Amniotic epithelial cell (primary cell): ENCODE results near the gene PPP1R2C.

Source experiments
- DNase-seq: peaks from one replicate; pipeline ENCODE4 v3.0.0-alpha.2; 2010; ENCODE audit warnings: low read depth

The PPP1R2C gene

GRCh38 chrX:42748067-42748850 lies 29.7 kb downstream of the PPP1R2C start:
- peak; percentile 47 for DNase-seq

GRCh38 chrX:42746606-42747005 lies 31.4 kb downstream of the PPP1R2C start:
- DNase-seq, result peak; percentile 90

GRCh38 chrX:42740456-42740855 lies 37.5 kb downstream of the PPP1R2C start:
- no peak for DNase-seq

GRCh38 chrX:42739741-42740140 lies 38.2 kb downstream of the PPP1R2C start:
- DNase-seq, result no peak

GRCh38 chrX:42739258-42739657 lies 38.7 kb downstream of the PPP1R2C start:
- no peak for DNase-seq

GRCh38 chrX:42738552-42738951 lies 39.4 kb downstream of the PPP1R2C start:
- no peak for DNase-seq

- DNase-seq, result no peak
Observed at GRCh38 chrX:42735250-42735649, 42.7 kb downstream of the PPP1R2C start.

- peak; percentile 72 for DNase-seq
Observed at GRCh38 chrX:42732506-42732905, 45.5 kb downstream of the PPP1R2C start.
